Natural killer cell (primary cell): Measurements from ENCODE around the gene UBAC1. TPM values are rescaled to one million over a fixed set of nuclear protein-coding genes. Genes with fewer than 3 reads are reported as not detected.

Source experiments
- ATAC-seq, 3 donors: fragments of 150-1000 bp in 2 of 3; fragments of 200-7000 bp in 1 of 3; cut with Tn5 transposase; 1 replicate in 1 of 3; 2 replicates in 2 of 3; pipeline ENCODE4 v1.10.0; 2021; ENCODE audit warnings: mild to moderate bottlenecking in 2 of 3, moderate library complexity in 2 of 3
- DNase-seq, 2 donors: peaks; one replicate each; pipeline versions ENCODE4 v3.0.0 to v3.0.0-alpha.2; 2013 to 2021; ENCODE audit warnings: mixed read lengths in 1 of 2
- H3K27ac ChIP-seq: one replicate; pipeline ENCODE4 v1.5.1; 2013; ENCODE audit warnings: mild to moderate bottlenecking, low read length
- H3K27me3 ChIP-seq: one replicate; pipeline ENCODE4 v1.6.1; 2013; ENCODE audit warnings: low read length; ENCODE audit not compliant: control insufficient read depth, insufficient read depth
- H3K36me3 ChIP-seq: one replicate; pipeline ENCODE4 v1.6.1; 2013; ENCODE audit warnings: low read length; ENCODE audit not compliant: control insufficient read depth, insufficient read depth
- H3K4me1 ChIP-seq: one replicate; pipeline ENCODE4 v1.6.1; 2013; ENCODE audit warnings: low read length; ENCODE audit not compliant: control insufficient read depth, insufficient read depth
- H3K4me3 ChIP-seq: one replicate; pipeline ENCODE4 v1.5.1; 2013; ENCODE audit warnings: low read length
- H3K9me3 ChIP-seq: one replicate; pipeline ENCODE4 v1.6.1; 2013; ENCODE audit warnings: low read length; ENCODE audit not compliant: control insufficient read depth, insufficient read depth
- H3K27ac Mint-ChIP-seq, 2 donors: one replicate each; pipeline ENCODE4 v1.8.0; 2022; ENCODE audit warnings: mild to moderate bottlenecking in 2 of 2, mixed read lengths in 2 of 2, moderate library complexity in 1 of 2
- H3K27me3 Mint-ChIP-seq, 2 donors: one replicate each; pipeline ENCODE4 v1.8.0; 2022; ENCODE audit warnings: low read depth in 2 of 2, mixed read lengths in 2 of 2
- H3K36me3 Mint-ChIP-seq: one replicate; pipeline ENCODE4 v1.8.0; 2022; ENCODE audit warnings: mixed read lengths
- H3K4me1 Mint-ChIP-seq, 2 donors: one replicate each; pipeline ENCODE4 v1.8.0; 2022; ENCODE audit warnings: mixed read lengths in 2 of 2
- H3K4me3 Mint-ChIP-seq: one replicate; pipeline ENCODE4 v1.8.0; 2022; ENCODE audit warnings: mild to moderate bottlenecking, moderate library complexity, mixed read lengths
- H3K9me3 Mint-ChIP-seq, 2 donors: one replicate each; pipeline ENCODE4 v1.8.0; 2022; ENCODE audit warnings: mixed read lengths in 2 of 2
- WGBS: methylation state at CpG from one replicate; pipeline ENCODE4 v1.1.7; 2013; ENCODE audit warnings: missing lambda C conversion rate; ENCODE audit not compliant: insufficient coverage; 5-methylcytosine and 5-hydroxymethylcytosine counted together
- intact Hi-C: fragments of 100-400 bp; cut with micrococcal nuclease; formaldehyde crosslinking; loops from one replicate; pipeline ENCODE4 v1.14.2; 2022
- total RNA-seq, 4 donors: library from RNA; stranded (reverse); fragments of 120-200 nt in 1 of 4; gene quantifications; one replicate each; pipeline versions ENCODE4 v1.2.3 to v1.2.4, GENCODE V29; 2013 to 2022
- TF ChIP-seq, protein P1 (sequence below): fragments of 200-600 bp; IDR thresholded peaks from one replicate; pipeline ENCODE4 v1.8.0; 2022; ENCODE audit warnings: antibody characterized with exemption

The UBAC1 gene
- total RNA-seq, 3 donors from 2014 or later (not counting 1 experiment from before 2014, with no cell fraction given) = 22.7 to 31.8 (median 27.6) TPM

GRCh38 chr9:135960411-135961276, 529 bp downstream of the UBAC1 start:
- peak overlapping the region; percentile 53 for H3K27ac ChIP-seq
- DNase-seq = peak in 1 of 2 donors; percentile 53
- peaks cover 0 to 9% of the 10 kb centered on the region in 2 donors for H3K27me3 Mint-ChIP-seq

GRCh38 chr9:135959814-135960213, 1.4 kb downstream of the UBAC1 start:
- Mint-ChIP-seq H3K36me3 (no peaks in the 10 kb centered on the region), H3K4me3 (peak overlapping the region; percentile 91), H3K4me1 (peaks cover 24 to 44% of the 10 kb centered on the region in 2 donors), H3K27ac (peak overlapping the region; percentile 68 to 75), H3K27me3 (peaks cover 0 to 9% of the 10 kb centered on the region in 2 donors), H3K9me3 (no peaks in the 10 kb centered on the region)
- intact Hi-C loops = no loop called here
- ATAC-seq = no peak
- DNase-seq = peak in 1 of 2 donors; percentile 19
- Histone ChIP-seq H3K27ac (no peak overlapping the region), H3K27me3 (no peaks in the 10 kb centered on the region), H3K4me1 (peaks cover 20% of the 10 kb centered on the region), H3K36me3 (no peaks in the 10 kb centered on the region), H3K9me3 (no peaks in the 10 kb centered on the region), H3K4me3 (peak overlapping the region; percentile 80)
- WGBS = 86% methylated on average over 9 of the region's 9 CpGs
- TF ChIP-seq, protein P1, sequence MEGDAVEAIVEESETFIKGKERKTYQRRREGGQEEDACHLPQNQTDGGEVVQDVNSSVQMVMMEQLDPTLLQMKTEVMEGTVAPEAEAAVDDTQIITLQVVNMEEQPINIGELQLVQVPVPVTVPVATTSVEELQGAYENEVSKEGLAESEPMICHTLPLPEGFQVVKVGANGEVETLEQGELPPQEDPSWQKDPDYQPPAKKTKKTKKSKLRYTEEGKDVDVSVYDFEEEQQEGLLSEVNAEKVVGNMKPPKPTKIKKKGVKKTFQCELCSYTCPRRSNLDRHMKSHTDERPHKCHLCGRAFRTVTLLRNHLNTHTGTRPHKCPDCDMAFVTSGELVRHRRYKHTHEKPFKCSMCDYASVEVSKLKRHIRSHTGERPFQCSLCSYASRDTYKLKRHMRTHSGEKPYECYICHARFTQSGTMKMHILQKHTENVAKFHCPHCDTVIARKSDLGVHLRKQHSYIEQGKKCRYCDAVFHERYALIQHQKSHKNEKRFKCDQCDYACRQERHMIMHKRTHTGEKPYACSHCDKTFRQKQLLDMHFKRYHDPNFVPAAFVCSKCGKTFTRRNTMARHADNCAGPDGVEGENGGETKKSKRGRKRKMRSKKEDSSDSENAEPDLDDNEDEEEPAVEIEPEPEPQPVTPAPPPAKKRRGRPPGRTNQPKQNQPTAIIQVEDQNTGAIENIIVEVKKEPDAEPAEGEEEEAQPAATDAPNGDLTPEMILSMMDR = no peak

More at GRCh38 chr9:135960411-135961276, 529 bp downstream of the UBAC1 start:
- Histone ChIP-seq H3K27me3 (no peaks in the 10 kb centered on the region), H3K4me1 (peaks cover 20% of the 10 kb centered on the region), H3K36me3 (no peaks in the 10 kb centered on the region), H3K4me3 (peak overlapping the region; percentile 80), H3K9me3 (no peaks in the 10 kb centered on the region)
- intact Hi-C loops = no loop called here
- Mint-ChIP-seq H3K4me3 (peak overlapping the region; percentile 91), H3K9me3 (no peaks in the 10 kb centered on the region), H3K4me1 (peaks cover 24 to 44% of the 10 kb centered on the region in 2 donors), H3K27ac (peak overlapping the region; percentile 68 to 75), H3K36me3 (no peaks in the 10 kb centered on the region)
- peak in 1 of 3 donors; percentile 1 for ATAC-seq
- TF ChIP-seq, protein P1 = no peak
- under 1% methylated on average over 73 of the region's 74 CpGs for WGBS

- intact Hi-C loops = no loop called here
- TF ChIP-seq, protein P1 = no peak
- Histone ChIP-seq H3K4me1 (peaks cover 20% of the 10 kb centered on the region), H3K9me3 (no peaks in the 10 kb centered on the region), H3K4me3 (no peak overlapping the region), H3K36me3 (peaks cover 2% of the 10 kb centered on the region), H3K27ac (no peak overlapping the region), H3K27me3 (no peaks in the 10 kb centered on the region)
- Mint-ChIP-seq H3K4me3 (no peak overlapping the region), H3K9me3 (no peaks in the 10 kb centered on the region), H3K27me3 (peaks cover 0 to 6% of the 10 kb centered on the region in 2 donors), H3K4me1 (peaks cover 24 to 44% of the 10 kb centered on the region in 2 donors), H3K36me3 (no peaks in the 10 kb centered on the region), H3K27ac (no peak overlapping the region)
- 71% methylated on average over 9 of the region's 12 CpGs for WGBS
- DNase-seq (no peak), ATAC-seq (no peak)
Observed at GRCh38 chr9:135958485-135958884, 2.7 kb downstream of the UBAC1 start.
